NCI-H345 treated with DMSO at 0.1 percent for 48 hours (cell line): ENCODE results near the gene ACAD10.

ENCODE experiments used
- DNase-seq: peaks from one replicate; lab custom pipeline; 2025; ENCODE audit not compliant: unreplicated experiment; lab: John Stamatoyannopoulos, UW

ACAD10 gene

GRCh38 chr12:111775205-111776193 lies 89.6 kb downstream of the ACAD10 start:
- DNase-seq, result no peak

- no peak for DNase-seq
Measured at GRCh38 chr12:111776836-111777344, 91.0 kb downstream of the ACAD10 start.

DNA sequence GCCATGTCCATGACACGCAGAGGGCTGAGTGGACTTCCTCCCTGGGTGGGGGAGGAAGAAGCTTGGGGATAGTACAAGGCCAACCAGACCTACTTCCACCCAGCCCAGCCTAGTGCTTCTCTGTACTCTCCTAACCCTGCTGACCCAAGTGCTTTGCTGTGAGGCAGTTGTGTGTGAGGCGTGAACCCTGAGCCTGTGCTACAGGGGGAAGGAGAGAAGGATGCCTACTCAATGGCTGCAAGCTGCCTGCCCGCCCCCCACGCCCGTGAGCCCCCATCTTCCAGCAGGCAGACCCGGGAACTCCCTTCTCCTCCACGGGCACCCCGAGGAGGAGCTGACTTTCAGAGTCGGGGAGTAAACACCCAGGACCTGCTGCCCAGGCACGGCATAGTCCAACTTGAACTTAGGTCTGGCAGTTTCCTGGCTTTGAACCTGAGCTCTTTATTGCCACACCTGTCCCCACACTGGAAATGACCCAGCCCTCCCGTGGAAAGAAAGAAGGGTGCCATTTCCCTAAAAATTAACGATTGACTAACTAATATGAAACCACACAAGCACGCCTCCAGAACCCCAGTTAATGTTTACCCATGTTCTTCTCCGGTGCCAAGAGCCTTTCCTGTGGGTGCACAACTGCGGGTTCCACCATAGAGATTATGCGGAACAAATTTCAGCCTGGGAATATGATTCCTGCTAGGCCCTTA lies 91.6 kb downstream of the ACAD10 start:
- DNase-seq, result no peak

DNA sequence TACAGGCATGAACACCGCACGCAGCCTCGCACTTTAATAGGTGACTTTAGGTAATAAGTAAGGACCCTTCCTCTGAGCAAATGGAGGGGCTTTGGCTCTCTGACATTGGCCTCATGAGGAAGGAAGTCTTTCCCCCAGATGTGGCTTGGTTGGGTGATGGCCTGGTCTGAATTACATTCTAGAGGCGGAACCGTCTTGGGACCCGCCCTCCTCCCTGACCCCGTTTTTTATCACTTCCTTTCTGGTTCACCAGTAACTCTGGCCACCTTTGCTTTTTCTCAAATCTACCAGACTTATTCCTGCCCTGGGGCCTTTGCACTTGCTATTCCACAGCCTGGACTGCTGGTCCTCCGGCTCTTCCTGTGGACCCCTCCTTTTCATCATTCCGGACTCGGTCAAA lies 94.3 kb downstream of the ACAD10 start:
- DNase-seq, result no peak

DNA sequence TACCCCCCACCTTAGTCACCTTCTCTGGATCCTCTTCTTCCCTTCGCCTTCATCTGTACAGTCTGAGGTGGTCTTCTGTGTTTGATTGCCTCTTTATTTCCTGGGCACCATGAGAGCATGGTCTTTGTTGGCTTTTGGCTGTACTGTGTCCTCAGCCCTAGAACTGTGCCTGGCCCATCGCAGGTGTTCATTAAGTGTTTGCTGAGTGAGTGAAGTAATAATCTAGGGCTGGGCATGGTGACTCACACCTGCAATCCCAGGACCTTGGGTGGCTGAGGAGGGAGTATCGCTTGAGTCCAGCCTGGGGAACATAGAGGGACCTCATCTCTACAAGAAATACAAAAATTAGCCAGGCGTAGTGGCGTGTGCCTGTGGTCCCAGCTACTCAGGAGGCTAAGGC lies 94.8 kb downstream of the ACAD10 start:
- DNase-seq, result no peak

GRCh38 chr12:111781085-111781658 lies 95.3 kb downstream of the ACAD10 start:
- DNase-seq, result no peak

- DNase-seq, result no peak
Measured at GRCh38 chr12:111783046-111783445, 97.2 kb downstream of the ACAD10 start.

- no peak for DNase-seq
Measured at GRCh38 chr12:111784953-111785352, 99.1 kb downstream of the ACAD10 start.

DNA sequence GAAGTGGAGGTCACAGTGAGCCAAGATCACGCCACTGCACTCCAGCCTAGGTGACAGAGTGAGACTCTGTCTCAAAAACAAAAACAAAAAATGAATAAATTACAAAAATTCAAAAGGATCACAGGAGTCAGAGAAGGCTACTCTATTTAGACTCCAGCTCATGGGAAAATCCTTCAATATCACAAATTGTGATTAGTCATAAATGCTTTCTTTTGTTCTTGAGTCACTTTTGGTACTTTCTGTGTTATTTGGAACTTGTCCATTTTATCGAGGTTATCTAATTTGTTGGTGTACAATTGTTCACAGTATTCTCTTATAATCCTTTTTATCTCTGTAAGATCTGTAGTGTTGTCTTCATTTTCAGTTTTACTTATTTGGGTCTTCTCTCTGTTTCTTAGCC lies 99.8 kb downstream of the ACAD10 start:
- DNase-seq, result no peak

DNA sequence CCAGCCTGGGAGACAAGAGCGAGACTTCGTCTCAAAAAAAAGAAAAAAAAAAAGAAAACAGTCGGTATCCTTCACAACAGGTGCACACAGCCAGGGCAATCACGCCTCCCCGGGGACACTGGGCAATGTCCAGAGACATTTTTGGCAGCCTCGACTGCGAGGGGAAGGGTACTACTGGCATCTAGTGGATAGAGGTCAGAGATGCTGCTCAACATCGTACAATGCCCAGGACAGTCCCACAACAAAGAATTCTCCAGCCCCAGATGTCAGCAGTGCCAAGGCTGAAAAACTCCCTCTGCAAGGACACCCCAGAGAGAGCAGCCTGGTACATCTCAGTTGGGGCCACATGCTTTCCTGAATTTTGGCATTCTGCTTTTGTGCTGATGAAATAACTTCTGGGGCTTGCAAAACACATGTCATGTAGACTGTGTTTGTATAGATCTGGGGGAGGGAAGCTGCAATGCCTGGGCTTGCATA lies 102.4 kb downstream of the ACAD10 start:
- DNase-seq, result no peak

DNA sequence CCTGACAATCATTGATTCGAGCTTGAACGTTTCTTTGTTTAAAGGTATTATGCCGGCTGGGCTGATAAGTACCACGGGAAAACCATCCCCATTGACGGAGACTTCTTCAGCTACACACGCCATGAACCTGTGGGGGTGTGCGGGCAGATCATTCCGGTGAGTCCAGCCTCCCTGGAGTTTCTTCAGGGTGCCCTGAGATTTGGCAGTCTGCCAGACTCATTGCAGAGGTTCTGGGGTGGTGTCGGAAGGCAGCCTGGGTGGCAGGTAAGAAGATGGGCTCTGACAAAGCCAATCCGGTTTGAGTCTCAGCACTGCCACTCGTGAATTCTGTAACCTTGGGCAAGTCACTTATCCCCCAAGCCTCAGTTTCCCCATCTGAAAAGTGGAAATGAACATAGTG lies 103.9 kb downstream of the ACAD10 start:
- no peak for DNase-seq

DNA sequence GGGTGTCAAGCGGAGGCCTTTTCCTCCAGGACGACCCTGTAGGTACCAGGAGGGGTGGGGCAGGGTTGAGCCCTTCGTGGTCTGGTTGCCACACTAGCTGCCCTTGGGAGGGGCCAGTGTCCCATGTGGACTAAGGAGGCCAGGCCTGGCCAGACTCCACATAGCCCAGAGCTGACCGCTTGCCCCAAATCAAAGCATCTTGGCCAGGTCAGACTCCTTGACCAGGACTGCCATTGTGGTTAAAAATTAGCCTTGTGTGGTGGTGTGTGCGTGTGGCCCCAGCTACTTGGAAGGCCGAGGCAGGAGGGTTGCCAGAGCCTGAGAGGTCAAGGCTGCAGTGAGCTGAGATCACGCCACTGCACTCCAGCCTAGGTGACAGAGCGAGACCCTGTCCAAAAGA lies 105.7 kb downstream of the ACAD10 start:
- DNase-seq, result no peak

DNA sequence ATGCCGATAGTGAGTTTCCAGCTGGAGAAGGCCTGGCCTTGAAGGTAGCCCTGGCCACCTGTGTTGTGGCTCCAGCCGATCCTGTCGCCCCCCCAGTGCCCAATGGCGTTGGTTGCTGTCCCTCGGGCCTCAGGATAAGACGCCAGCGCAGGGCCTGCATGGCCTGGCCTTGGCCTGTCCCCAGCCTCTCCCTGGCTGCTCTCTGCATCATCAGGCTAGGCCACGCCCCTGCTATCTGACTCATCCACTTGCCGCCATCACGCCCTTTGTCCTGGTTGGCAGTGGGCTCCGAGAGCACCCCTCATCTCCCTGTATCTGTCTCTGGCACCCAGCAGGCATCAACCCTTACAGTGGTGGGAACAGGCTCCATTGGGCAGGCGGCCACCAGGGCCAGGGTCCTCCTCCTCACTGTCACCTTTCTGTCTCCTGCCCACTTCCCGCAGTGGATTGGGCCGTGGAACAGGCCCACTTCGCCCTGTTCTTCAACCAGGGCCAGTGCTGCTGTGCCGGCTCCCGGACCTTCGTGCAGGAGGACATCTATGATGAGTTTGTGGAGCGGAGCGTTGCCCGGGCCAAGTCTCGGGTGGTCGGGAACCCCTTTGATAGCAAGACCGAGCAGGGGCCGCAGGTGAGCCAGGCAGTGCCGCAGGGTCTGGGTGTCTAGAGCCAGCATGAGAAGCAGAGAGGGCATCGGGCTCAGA lies 106.5 kb downstream of the ACAD10 start:
- no peak for DNase-seq

DNA sequence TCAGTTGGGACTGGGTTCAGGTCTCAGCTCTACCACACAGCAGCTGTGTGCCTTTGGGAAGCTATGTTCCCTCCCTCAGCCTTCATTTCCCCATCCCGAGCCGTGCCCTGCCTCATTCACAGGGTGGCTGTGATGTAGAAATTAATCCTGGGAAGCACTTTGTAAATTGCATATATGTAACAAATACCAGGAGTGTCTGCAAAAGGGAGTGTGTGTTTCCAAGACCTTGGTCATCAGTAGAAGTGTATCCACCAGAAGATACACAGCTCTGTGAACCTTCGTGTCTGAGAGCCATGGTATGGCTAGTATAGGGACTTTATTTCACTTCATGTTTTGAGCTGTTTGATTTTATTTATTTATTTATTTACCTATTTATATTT lies 107.0 kb downstream of the ACAD10 start:
- no peak for DNase-seq

GRCh38 chr12:111798182-111798581 lies 112.3 kb downstream of the ACAD10 start:
- no peak for DNase-seq

GRCh38 chr12:111799758-111800157 lies 113.9 kb downstream of the ACAD10 start:
- no peak for DNase-seq

DNA sequence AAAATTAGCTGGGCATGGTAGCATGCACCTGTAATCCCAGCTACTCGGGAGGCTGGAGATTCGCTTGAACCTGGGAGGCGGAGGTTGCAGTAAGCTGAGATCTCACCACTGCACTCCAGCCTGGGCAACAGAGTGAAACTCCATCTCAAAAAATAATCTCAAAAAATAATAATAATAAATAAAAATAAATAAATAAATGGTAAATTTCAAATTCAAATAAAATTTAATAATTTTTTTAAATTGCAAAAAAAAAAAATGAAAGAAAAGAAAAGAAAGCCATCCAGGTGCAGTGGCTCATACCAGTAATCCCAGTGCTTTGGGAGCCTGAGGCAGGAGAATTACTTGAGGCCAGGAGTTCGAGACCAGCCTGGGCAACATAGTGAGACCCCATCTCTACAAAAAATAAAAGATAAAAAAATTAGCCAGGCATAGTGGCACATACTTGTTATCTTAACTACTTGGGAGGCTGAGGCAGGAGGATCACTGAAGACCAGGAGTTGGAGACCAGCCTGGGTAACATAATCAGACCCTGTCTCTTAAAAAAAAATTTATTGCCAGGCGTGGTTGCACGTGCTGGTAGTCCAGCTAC lies 117.3 kb downstream of the ACAD10 start:
- no peak for DNase-seq

- no peak for DNase-seq
Measured at GRCh38 chr12:111803851-111804250, 118.0 kb downstream of the ACAD10 start.

DNA sequence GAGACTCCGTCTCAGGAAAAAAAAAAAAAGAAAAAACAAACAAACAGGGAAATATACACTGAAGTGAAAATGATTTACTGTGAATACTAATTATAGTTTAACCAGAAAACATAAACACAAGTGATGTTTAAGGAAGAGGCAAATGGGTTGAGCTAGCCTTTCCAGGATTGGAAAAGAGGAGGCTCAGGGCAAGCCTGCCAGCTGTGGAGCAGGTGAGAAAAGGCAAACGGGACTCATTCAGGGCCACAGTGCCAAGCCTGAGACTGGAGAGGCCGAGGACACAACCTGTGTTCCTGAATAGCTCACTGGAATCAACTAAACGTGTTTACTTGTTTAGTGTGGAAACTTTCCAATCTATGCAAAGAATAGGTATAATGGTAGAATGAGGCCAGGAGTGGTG lies 120.5 kb downstream of the ACAD10 start:
- no peak for DNase-seq
